Measurements from ENCODE around the gene RAD9B. TPM values are rescaled to one million over a fixed set of nuclear protein-coding genes. Genes with fewer than 3 reads are reported as not detected.
"Not testable (repeated sequence)": the region's sequence is repeated elsewhere in the genome, so short reads cannot be mapped to it uniquely, and the experiment has no call there.

The RAD9B gene
- total RNA-seq, 1 donor from 2014 or later, result 0.17 TPM

DNA sequence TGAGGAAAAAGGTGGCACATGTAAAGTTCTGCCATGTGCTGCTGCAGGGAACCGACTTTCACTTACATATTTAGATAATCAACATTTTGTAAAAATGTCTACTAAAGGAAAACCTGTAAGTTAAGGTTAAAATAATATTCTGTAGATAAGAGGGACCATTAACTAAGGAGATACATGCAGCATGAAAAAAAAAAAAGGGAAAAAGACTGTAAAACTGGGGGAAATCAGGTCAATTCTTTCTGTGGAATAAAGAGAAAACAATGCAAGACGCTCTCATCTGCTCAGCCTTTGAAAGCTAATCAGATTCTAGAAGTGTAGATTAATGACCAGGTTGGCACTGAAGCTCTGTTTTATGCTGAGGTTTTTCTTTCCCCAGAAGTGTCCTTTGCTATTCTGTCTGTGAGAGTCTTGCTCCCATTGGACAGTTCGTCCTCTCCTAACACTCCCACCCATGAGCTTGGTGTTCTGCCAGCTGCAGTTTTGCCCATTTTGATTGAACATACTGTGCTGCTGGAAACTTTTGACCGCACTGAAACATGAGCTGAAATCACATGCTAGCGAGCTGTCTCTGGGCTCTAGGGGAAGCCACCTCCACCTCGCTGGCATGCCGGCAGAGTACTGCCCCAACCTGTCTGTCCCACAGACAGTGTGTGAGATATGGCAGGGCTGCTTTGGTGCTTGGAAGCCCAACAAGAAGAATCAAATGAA lies 41.3 kb downstream of the RAD9B start:
- DNase-seq (ENCODE audit: low spot score), result no peak
- no peak overlapping the region for H3K4me2 ChIP-seq
- H3K4me3 Mint-ChIP-seq, result no peak overlapping the region

GRCh38 chr12:110543965-110544364 lies 41.8 kb downstream of the RAD9B start:
- Histone ChIP-seq H3K27me3 (no peaks in the 10 kb centered on the region), H2AFZ (replicated peaks) (no peak overlapping the region), H3K9me3 (ENCODE audit: low read depth) (no peaks in the 10 kb centered on the region), H3K4me1 (peaks cover 7% of the 10 kb centered on the region), H3K9ac (no peak overlapping the region), H3K36me3 (no peaks in the 10 kb centered on the region), H3K27ac (no peak overlapping the region), H3F3A (ENCODE audit: low read depth) (no peaks in the 10 kb centered on the region), H3K79me2 (ENCODE audit: low read depth) (no peaks in the 10 kb centered on the region), H3K4me2 (no peak overlapping the region), H4K20me1 (ENCODE audit: low read depth) (no peaks in the 10 kb centered on the region), H3K4me3 (no peak overlapping the region)
- Mint-ChIP-seq H3K4me3 (no peak overlapping the region), H3K27ac (no peak overlapping the region), H3K9me3 (no peaks in the 10 kb centered on the region), H3K27me3 (ENCODE audit: insufficient read depth, low read depth) (no peaks in the 10 kb centered on the region), H3K36me3 (peaks cover 19% of the 10 kb centered on the region), H3K4me1 (no peaks in the 10 kb centered on the region)
- TF ChIP-seq CTCF (IDR thresholded peaks at IDR 0.05) (no peak), EZH2 (IDR thresholded peaks at IDR 0.05) (no peak), EZH2phosphoT487 (IDR thresholded peaks at IDR 0.05) (no peak)
- DNase-seq (ENCODE audit: low spot score), result no peak

More for the DNA sequence above, 41.3 kb downstream of the RAD9B start:
- Histone ChIP-seq H3K9ac (no peak overlapping the region), H3K79me2 (ENCODE audit: low read depth) (no peaks in the 10 kb centered on the region), H3K9me3 (ENCODE audit: low read depth) (no peaks in the 10 kb centered on the region), H3K27me3 (no peaks in the 10 kb centered on the region), H3F3A (ENCODE audit: low read depth) (no peaks in the 10 kb centered on the region), H4K20me1 (ENCODE audit: low read depth) (peaks cover 4% of the 10 kb centered on the region), H2AFZ (replicated peaks) (no peak overlapping the region), H3K4me3 (no peak overlapping the region), H3K36me3 (no peaks in the 10 kb centered on the region), H3K27ac (peak overlapping the region; percentile 35), H3K4me1 (peaks cover 7% of the 10 kb centered on the region)
- H3K36me3 Mint-ChIP-seq, result peaks cover 19% of the 10 kb centered on the region
- TF ChIP-seq EZH2 (IDR thresholded peaks at IDR 0.05) (no peak), CTCF (IDR thresholded peaks at IDR 0.05) (no peak), EZH2phosphoT487 (IDR thresholded peaks at IDR 0.05) (no peak)
- H3K27ac Mint-ChIP-seq, result no peak overlapping the region
- no peaks in the 10 kb centered on the region for H3K4me1 Mint-ChIP-seq
- H3K27me3 Mint-ChIP-seq (ENCODE audit: insufficient read depth, low read depth), result no peaks in the 10 kb centered on the region
- H3K9me3 Mint-ChIP-seq, result no peaks in the 10 kb centered on the region

GRCh38 chr12:110545259-110545658 lies 43.1 kb downstream of the RAD9B start:
- H3K4me3 ChIP-seq; H3K27ac Mint-ChIP-seq; H3K4me2 ChIP-seq; H4K20me1 ChIP-seq (ENCODE audit: low read depth); H3K36me3 ChIP-seq; DNase-seq (ENCODE audit: low spot score); H3K27me3 Mint-ChIP-seq (ENCODE audit: insufficient read depth, low read depth); H3K9me3 ChIP-seq (ENCODE audit: low read depth); H3K4me1 Mint-ChIP-seq; H3K79me2 ChIP-seq (ENCODE audit: low read depth); H3K27me3 ChIP-seq; H3K27ac ChIP-seq; H3F3A ChIP-seq (ENCODE audit: low read depth); H3K9me3 Mint-ChIP-seq; H2AFZ ChIP-seq (replicated peaks); H3K4me1 ChIP-seq; H3K9ac ChIP-seq: not testable (repeated sequence)
- H3K4me3 Mint-ChIP-seq, result peak overlapping the region; percentile 48
- H3K36me3 Mint-ChIP-seq, result peaks cover 23% of the 10 kb centered on the region

- Histone ChIP-seq H3K4me3 (no peak overlapping the region), H3K27ac (no peak overlapping the region), H3K9ac (no peak overlapping the region), H3K79me2 (ENCODE audit: low read depth) (peaks cover 4% of the 10 kb centered on the region), H3K27me3 (no peaks in the 10 kb centered on the region), H3K9me3 (ENCODE audit: low read depth) (no peaks in the 10 kb centered on the region), H3F3A (ENCODE audit: low read depth) (no peaks in the 10 kb centered on the region), H3K4me2 (no peak overlapping the region), H2AFZ (replicated peaks) (no peak overlapping the region), H3K36me3 (no peaks in the 10 kb centered on the region), H4K20me1 (ENCODE audit: low read depth) (no peaks in the 10 kb centered on the region), H3K4me1 (peaks cover 7% of the 10 kb centered on the region)
- no peak for DNase-seq (ENCODE audit: low spot score)
- no peaks in the 10 kb centered on the region for H3K9me3 Mint-ChIP-seq
- H3K27me3 Mint-ChIP-seq (ENCODE audit: insufficient read depth, low read depth), result no peaks in the 10 kb centered on the region
- no peak for TF ChIP-seq CTCF (IDR thresholded peaks at IDR 0.05)
- no peak for TF ChIP-seq EZH2phosphoT487 (IDR thresholded peaks at IDR 0.05)
- no peak for TF ChIP-seq EZH2 (IDR thresholded peaks at IDR 0.05)
- H3K4me1 Mint-ChIP-seq, result peaks cover 2% of the 10 kb centered on the region
- H3K4me3 Mint-ChIP-seq, result no peak overlapping the region
- H3K36me3 Mint-ChIP-seq, result peaks cover 23% of the 10 kb centered on the region
- H3K27ac Mint-ChIP-seq, result no peak overlapping the region
These were observed 43.7 kb downstream of the RAD9B start for GRCh38 chr12:110545812-110546211.
